Mesenchymal stem cell (in vitro differentiated cells and primary cell): Measurements from ENCODE around the gene RAB3C.
"Not testable (repeated sequence)": the region's sequence is repeated elsewhere in the genome, so short reads cannot be mapped to it uniquely, and the experiment has no call there.

Source experiments
- DNase-seq: peaks from one replicate; pipeline ENCODE4 v3.0.0-alpha.2; 2013
- H2AFZ ChIP-seq: one replicate; pipeline ENCODE4 v1.6.1; 2013; ENCODE audit warnings: low read depth, mild to moderate bottlenecking, control low read depth, inconsistent platforms, low read length, moderate library complexity
- H2AK5ac ChIP-seq: 2 replicates; pipeline ENCODE4 v1.6.1; 2013; ENCODE audit warnings: low read length, moderate library complexity, mild to moderate bottlenecking, inconsistent platforms; ENCODE audit not compliant: severe bottlenecking
- H2BK120ac ChIP-seq: one replicate; pipeline ENCODE4 v1.6.1; 2013; ENCODE audit warnings: low read depth, mild to moderate bottlenecking, inconsistent platforms, low read length, moderate library complexity
- H2BK12ac ChIP-seq, 2 experiments: one replicate each; pipeline ENCODE4 v1.6.1; 2013; ENCODE audit warnings: inconsistent platforms in 2 of 2, low read length in 2 of 2, mild to moderate bottlenecking in 2 of 2, moderate library complexity in 2 of 2, control low read depth in 1 of 2
- H2BK15ac ChIP-seq: one replicate; pipeline ENCODE4 v1.6.1; 2013; ENCODE audit warnings: mild to moderate bottlenecking, low read depth, inconsistent platforms; ENCODE audit not compliant: poor library complexity, severe bottlenecking
- H2BK5ac ChIP-seq: 2 replicates; pipeline ENCODE4 v1.6.1; 2013; ENCODE audit warnings: low read depth, mild to moderate bottlenecking, low read length, control low read depth, inconsistent platforms; ENCODE audit not compliant: poor library complexity, severe bottlenecking
- H3K14ac ChIP-seq, 2 experiments: one replicate each; pipeline ENCODE4 v1.6.1; 2013; ENCODE audit warnings: inconsistent platforms in 2 of 2, low read length in 2 of 2, control low read depth in 1 of 2, mild to moderate bottlenecking in 1 of 2, moderate library complexity in 1 of 2
- H3K18ac ChIP-seq, 2 experiments: one replicate each; pipeline ENCODE4 v1.6.1; 2013; ENCODE audit warnings: inconsistent platforms in 2 of 2, low read length in 2 of 2, control low read depth in 1 of 2, low read depth in 1 of 2, mild to moderate bottlenecking in 1 of 2
- H3K23ac ChIP-seq, 2 experiments: one replicate each; pipeline ENCODE4 v1.6.1; 2013; ENCODE audit warnings: inconsistent platforms in 2 of 2, low read length in 2 of 2, mild to moderate bottlenecking in 2 of 2, moderate library complexity in 2 of 2, control low read depth in 1 of 2
- H3K27ac ChIP-seq: 2 replicates; pipeline ENCODE4 v1.5.1; 2013; ENCODE audit warnings: mild to moderate bottlenecking, moderate library complexity, low read length, control low read depth, inconsistent platforms; ENCODE audit not compliant: poor library complexity, severe bottlenecking
- H3K27me3 ChIP-seq, 2 experiments: 2 replicates each; pipeline versions ENCODE4 v1.6.1 to v1.7.0; 2013; ENCODE audit warnings: low read length in 2 of 2, mild to moderate bottlenecking in 2 of 2, moderate library complexity in 2 of 2, control low read depth in 1 of 2, inconsistent platforms in 1 of 2; ENCODE audit not compliant: control insufficient read depth in 1 of 2, insufficient read depth in 1 of 2
- H3K36me3 ChIP-seq, 2 experiments: 2 replicates each; pipeline versions ENCODE4 v1.6.1 to v1.7.0; 2013; ENCODE audit warnings: low read length in 2 of 2, control low read depth in 1 of 2, inconsistent platforms in 1 of 2, low read depth in 1 of 2, mild to moderate bottlenecking in 1 of 2; ENCODE audit not compliant: insufficient read depth in 2 of 2, control insufficient read depth in 1 of 2
- H3K4ac ChIP-seq, 2 experiments: one replicate each; pipeline ENCODE4 v1.6.1; 2013; ENCODE audit warnings: inconsistent platforms in 2 of 2, low read length in 2 of 2, mild to moderate bottlenecking in 2 of 2, moderate library complexity in 2 of 2, control low read depth in 1 of 2, low read depth in 1 of 2
- H3K4me1 ChIP-seq: 2 replicates; pipeline ENCODE4 v1.6.1; 2013; ENCODE audit warnings: low read depth, low read length, control low read depth; ENCODE audit not compliant: control insufficient read depth, insufficient read depth
- H3K4me2 ChIP-seq: 2 replicates; pipeline ENCODE4 v1.6.1; 2013; ENCODE audit warnings: low read length, mild to moderate bottlenecking, inconsistent platforms; ENCODE audit not compliant: poor library complexity, severe bottlenecking
- H3K4me3 ChIP-seq, 2 experiments: 2 replicates each; pipeline versions ENCODE4 v1.5.1 to v1.7.0; 2013; ENCODE audit warnings: low read length in 2 of 2, mild to moderate bottlenecking in 2 of 2, control low read depth in 1 of 2, low read depth in 1 of 2; ENCODE audit not compliant: insufficient read depth in 1 of 2
- H3K79me1 ChIP-seq: replicated peaks from 2 replicates; pipeline ENCODE4 v1.6.1; 2013; ENCODE audit warnings: mild to moderate bottlenecking, control low read depth, low read length, inconsistent platforms; ENCODE audit not compliant: poor library complexity, severe bottlenecking
- H3K9ac ChIP-seq: 2 replicates; pipeline ENCODE4 v1.7.0; 2013; ENCODE audit warnings: mild to moderate bottlenecking, low read length, moderate library complexity
- H3K9me3 ChIP-seq: 2 replicates; pipeline ENCODE4 v1.7.0; 2013; ENCODE audit warnings: mild to moderate bottlenecking, low read length; ENCODE audit not compliant: control insufficient read depth
- H4K8ac ChIP-seq: one replicate; pipeline ENCODE4 v1.6.1; 2013; ENCODE audit warnings: inconsistent platforms, mild to moderate bottlenecking, low read length, moderate library complexity
- H4K91ac ChIP-seq: one replicate; pipeline ENCODE4 v1.6.1; 2013; ENCODE audit warnings: mild to moderate bottlenecking, low read length, inconsistent platforms
- WGBS: methylation state at CpG from one replicate; pipeline ENCODE4 v1.1.7; 2013; ENCODE audit warnings: mixed read lengths; 5-methylcytosine and 5-hydroxymethylcytosine counted together

RAB3C gene

DNA sequence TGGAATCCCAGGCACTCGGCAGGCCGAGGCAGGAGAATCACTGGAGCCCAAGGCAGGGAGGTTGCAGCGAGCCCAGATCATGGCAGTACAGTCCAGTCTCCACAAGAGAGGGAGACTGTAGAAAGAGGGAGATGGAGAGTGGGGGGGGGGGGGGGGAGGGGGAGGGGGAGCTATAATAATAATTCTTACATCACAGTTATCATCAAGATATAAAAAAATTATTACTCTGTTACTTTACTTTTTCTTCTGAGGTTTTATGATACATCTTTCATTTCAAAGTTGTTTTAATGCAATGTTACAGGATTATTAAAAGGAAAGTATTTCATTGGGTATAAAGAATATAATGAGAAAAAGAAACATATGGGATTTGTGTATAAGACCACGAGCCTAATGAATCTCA is 17.8 kb upstream of the RAB3C start:
- H3K36me3 ChIP-seq, result no peaks in the 10 kb centered on the region
- H4K91ac ChIP-seq, result no peak overlapping the region
- H3K27ac ChIP-seq, result no peak overlapping the region
- no peak overlapping the region for H2BK120ac ChIP-seq
- H2AFZ ChIP-seq, result no peak overlapping the region
- H3K4ac ChIP-seq, result no peak overlapping the region
- no peak overlapping the region for H3K14ac ChIP-seq
- no peak overlapping the region for H3K23ac ChIP-seq
- no peak overlapping the region for H3K9ac ChIP-seq
- no peak for DNase-seq
- H4K8ac ChIP-seq, result no peak overlapping the region
- H3K27me3 ChIP-seq, result no peaks in the 10 kb centered on the region
- no peak overlapping the region for H2BK5ac ChIP-seq
- no peak overlapping the region for H2BK15ac ChIP-seq
- no peaks in the 10 kb centered on the region for H3K79me1 ChIP-seq
- H3K9me3 ChIP-seq, result no peaks in the 10 kb centered on the region
- H2AK5ac ChIP-seq, result no peak overlapping the region
- no CpG with 5 or more reads among the region's 4 CpGs for WGBS
- H3K4me1 ChIP-seq, result no peaks in the 10 kb centered on the region
- H3K4me3 ChIP-seq, result no peak overlapping the region
- H2BK12ac ChIP-seq, result no peak overlapping the region
- no peak overlapping the region for H3K18ac ChIP-seq
- no peak overlapping the region for H3K4me2 ChIP-seq

DNA sequence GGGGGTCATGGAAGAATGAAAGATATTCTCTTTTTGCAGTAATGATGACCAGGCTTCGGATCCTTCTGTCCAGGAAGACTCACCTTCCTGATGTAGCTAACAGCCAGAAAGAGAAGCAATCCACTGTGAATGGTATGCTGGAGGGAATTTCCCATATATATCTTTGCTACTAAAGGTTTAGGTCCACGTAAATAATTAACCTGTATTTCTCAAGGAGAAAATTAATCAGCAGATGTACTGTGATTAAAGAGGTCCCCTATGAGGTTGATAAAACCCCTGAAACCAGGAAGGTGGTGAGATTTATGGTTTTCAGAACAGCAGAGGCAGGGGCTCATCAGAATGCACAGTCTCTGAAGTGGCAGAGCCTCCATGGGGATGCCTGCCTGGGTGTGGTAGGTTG is 11.4 kb upstream of the RAB3C start:
- no peaks in the 10 kb centered on the region for H3K27me3 ChIP-seq
- no peaks in the 10 kb centered on the region for H3K36me3 ChIP-seq
- H2AFZ ChIP-seq, result no peak overlapping the region
- H3K23ac ChIP-seq, result no peak overlapping the region
- no peak overlapping the region for H2BK120ac ChIP-seq
- no peak overlapping the region for H3K9ac ChIP-seq
- H4K91ac ChIP-seq, result no peak overlapping the region
- peaks cover 2% of the 10 kb centered on the region for H3K9me3 ChIP-seq
- no peaks in the 10 kb centered on the region for H3K4me1 ChIP-seq
- no peak overlapping the region for H2AK5ac ChIP-seq
- H3K14ac ChIP-seq, result no peak overlapping the region
- no peak overlapping the region for H2BK5ac ChIP-seq
- no peak overlapping the region for H4K8ac ChIP-seq
- H3K18ac ChIP-seq, result no peak overlapping the region
- H3K79me1 ChIP-seq, result no peaks in the 10 kb centered on the region
- no peak overlapping the region for H2BK12ac ChIP-seq
- WGBS, result 90% methylated on average over 2 of the region's 2 CpGs
- no peak for DNase-seq
- no peak overlapping the region for H3K27ac ChIP-seq
- H2BK15ac ChIP-seq, result no peak overlapping the region
- H3K4me3 ChIP-seq, result no peak overlapping the region
- no peak overlapping the region for H3K4ac ChIP-seq
- no peak overlapping the region for H3K4me2 ChIP-seq

DNA sequence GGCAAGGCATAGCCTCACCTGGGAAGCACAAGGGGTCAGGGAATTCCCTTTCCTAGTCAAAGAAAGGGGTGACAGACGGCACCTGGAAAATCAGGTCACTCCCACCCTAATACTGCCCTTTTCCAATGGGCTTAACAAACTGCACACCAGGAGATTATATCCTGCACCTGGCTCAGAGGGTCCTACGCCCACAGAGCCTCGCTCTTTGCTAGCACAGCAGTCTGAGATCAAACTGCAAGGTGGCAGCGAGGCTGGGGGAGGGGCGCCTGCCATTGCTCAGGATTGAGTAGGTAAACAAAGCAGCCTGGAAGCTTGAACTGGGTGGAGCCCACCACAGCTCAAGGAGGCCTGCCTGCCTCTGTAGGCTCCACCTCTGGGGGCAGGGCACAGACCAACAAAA is 9.9 kb upstream of the RAB3C start:
- not testable (repeated sequence) for H2BK12ac ChIP-seq, H2BK5ac ChIP-seq, H2AFZ ChIP-seq, H2BK15ac ChIP-seq, H3K4me3 ChIP-seq, H2AK5ac ChIP-seq, H4K8ac ChIP-seq, H4K91ac ChIP-seq, H3K14ac ChIP-seq, H3K9me3 ChIP-seq, H3K9ac ChIP-seq, H3K27ac ChIP-seq, H3K4me1 ChIP-seq, H3K79me1 ChIP-seq, H3K27me3 ChIP-seq, DNase-seq, H3K4me2 ChIP-seq, H2BK120ac ChIP-seq, H3K23ac ChIP-seq, H3K4ac ChIP-seq, H3K18ac ChIP-seq, H3K36me3 ChIP-seq
- 78% methylated on average over 5 of the region's 5 CpGs for WGBS

DNA sequence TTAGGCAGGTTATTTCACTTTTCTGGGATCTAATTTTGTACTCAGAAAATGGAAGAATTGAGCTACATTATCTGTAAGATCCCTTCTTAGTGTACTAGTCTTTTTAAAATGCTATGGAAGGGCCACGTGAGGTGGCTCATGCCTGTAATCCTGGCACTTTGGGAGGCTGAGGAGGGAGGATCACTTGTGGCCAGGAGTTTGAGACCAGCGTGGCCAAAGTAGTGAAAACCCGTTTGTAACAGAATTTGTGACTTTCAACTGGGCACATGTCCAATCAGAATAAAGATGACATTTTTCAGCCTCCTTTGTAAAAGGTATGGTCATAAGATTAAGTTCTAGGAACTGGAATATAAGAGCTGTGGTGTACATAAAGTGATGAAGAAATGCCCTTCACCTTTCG is 3.1 kb upstream of the RAB3C start:
- Histone ChIP-seq H3K23ac (no peak overlapping the region), H3K9me3 (no peaks in the 10 kb centered on the region), H3K4me1 (peaks cover 10% of the 10 kb centered on the region), H3K79me1 (no peaks in the 10 kb centered on the region), H2AFZ (no peak overlapping the region), H2BK15ac (no peak overlapping the region), H3K36me3 (no peaks in the 10 kb centered on the region), H2BK5ac (no peak overlapping the region), H3K4me3 (no peak overlapping the region), H3K9ac (no peak overlapping the region), H3K4me2 (no peak overlapping the region), H2BK120ac (no peak overlapping the region), H3K27ac (no peak overlapping the region), H2BK12ac (no peak overlapping the region), H2AK5ac (no peak overlapping the region), H3K27me3 (peaks cover 14 to 27% of the 10 kb centered on the region in 2 experiments), H3K4ac (no peak overlapping the region), H4K91ac (no peak overlapping the region), H4K8ac (no peak overlapping the region), H3K14ac (no peak overlapping the region), H3K18ac (no peak overlapping the region)
- no peak for DNase-seq
- 64% methylated on average over 3 of the region's 4 CpGs for WGBS
